ENCODE measurements around the gene MAP7D3. TPM values are rescaled to one million over a fixed set of nuclear protein-coding genes. Genes with fewer than 3 reads are reported as not detected.

MAP7D3 gene
- total RNA-seq: 7.7 and 12.2 TPM in 2 replicates

GRCh38 chrX:136251041-136251991 lies at the start of gene MAP7D3:
Gene MAP7D3, minus strand, starts transcription at chrX:136251400. Its CDS starts 42 bp downstream, at chrX:136251358.

GRCh38 chrX:136300721-136301120 lies 49.5 kb upstream of the MAP7D3 start, which contains the start of gene ADGRG4:
Gene ADGRG4, plus strand, starts transcription at chrX:136300963. Its CDS starts 7,815 bp downstream, at chrX:136308778.

Other genes with a start within 250 kb of the MAP7D3 start
- 43.7 and 197 TPM in 2 replicates for gene FHL1, start 103.9 kb downstream of the MAP7D3 start, total RNA-seq
- not detected in 2 replicates for gene ADGRG4, start 49.6 kb upstream of the MAP7D3 start, total RNA-seq
- gene BRS3, start 236.5 kb upstream of the MAP7D3 start, total RNA-seq: not detected in 2 replicates
- gene HTATSF1, start 246.2 kb upstream of the MAP7D3 start, total RNA-seq: 27.4 and 28.8 TPM in 2 replicates

Measured in epithelial cell of alveolus of lung (primary cell).